CD14-positive monocyte (primary cell): ENCODE results near the gene TBC1D22A. TPM values are rescaled to one million over a fixed set of nuclear protein-coding genes. Genes with fewer than 3 reads are reported as not detected.

Experiments
- DNase-seq, 3 donors: peaks; one replicate each; pipeline ENCODE4 v3.0.0-alpha.2; 2011 to 2022
- H2AFZ ChIP-seq: 2 replicates; pipeline ENCODE4 v1.6.0; 2012; ENCODE audit warnings: mild to moderate bottlenecking, low read depth, low read length, inconsistent platforms; ENCODE audit not compliant: insufficient read depth, poor library complexity, severe bottlenecking
- H3K27ac ChIP-seq, 2 donors: 1 replicate in 1 of 2; 2 replicates in 1 of 2; pipeline ENCODE4 v1.5.1; 2012 to 2013; ENCODE audit warnings: low read length in 2 of 2, control low read depth in 1 of 2, inconsistent platforms in 1 of 2, low read depth in 1 of 2, mild to moderate bottlenecking in 1 of 2
- H3K27me3 ChIP-seq, 2 donors: one replicate each; pipeline versions ENCODE4 v1.6.0 to v1.6.1; 2011 to 2013; ENCODE audit warnings: low read length in 2 of 2; ENCODE audit not compliant: control insufficient read depth in 2 of 2, insufficient read depth in 2 of 2
- H3K36me3 ChIP-seq, 2 donors: replicated peaks in 1 of 2; 1 replicate in 1 of 2; 2 replicates in 1 of 2; pipeline versions ENCODE4 v1.5.1 to v1.6.1; 2012 to 2013; ENCODE audit warnings: low read length in 2 of 2, control low read depth in 1 of 2, inconsistent platforms in 1 of 2, mild to moderate bottlenecking in 1 of 2; ENCODE audit not compliant: insufficient read depth in 2 of 2, control insufficient read depth in 1 of 2
- H3K4me1 ChIP-seq, 2 donors: 1 replicate in 1 of 2; 2 replicates in 1 of 2; pipeline versions ENCODE4 v1.5.1 to v1.6.1; 2012 to 2013; ENCODE audit warnings: low read length in 2 of 2, control low read depth in 1 of 2, inconsistent platforms in 1 of 2, mild to moderate bottlenecking in 1 of 2, moderate library complexity in 1 of 2; ENCODE audit not compliant: insufficient read depth in 2 of 2, control insufficient read depth in 1 of 2
- H3K4me2 ChIP-seq: replicated peaks from 2 replicates; pipeline ENCODE3; 2012; ENCODE audit warnings: low read length, moderate library complexity, mild to moderate bottlenecking; ENCODE audit not compliant: poor library complexity, severe bottlenecking; ENCODE audit errors: extremely low read depth
- H3K4me3 ChIP-seq, 3 experiments: fragments of 200-600 bp in 1 of 3; sonication (generic) in 1 of 3; replicated peaks in 1 of 3; 1 replicate in 2 of 3; 2 replicates in 1 of 3; pipeline ENCODE4 v1.5.1; 2011 to 2013; ENCODE audit warnings: low read length in 3 of 3, mild to moderate bottlenecking in 3 of 3, control low read depth in 2 of 3, low read depth in 2 of 3, inconsistent platforms in 1 of 3, moderate library complexity in 1 of 3
- H3K79me2 ChIP-seq: 2 replicates; pipeline ENCODE4 v1.6.0; 2012; ENCODE audit warnings: mild to moderate bottlenecking, control low read depth, inconsistent platforms, low read length, moderate library complexity; ENCODE audit not compliant: insufficient read depth
- H3K9ac ChIP-seq: 2 replicates; pipeline ENCODE4 v1.6.0; 2017; ENCODE audit warnings: low read length, mild to moderate bottlenecking; ENCODE audit not compliant: insufficient read depth, poor library complexity, severe bottlenecking
- H3K9me3 ChIP-seq, 2 donors: replicated peaks in 1 of 2; 1 replicate in 1 of 2; 2 replicates in 1 of 2; pipeline versions ENCODE4 v1.5.1 to v1.6.1; 2012 to 2013; ENCODE audit warnings: low read length in 2 of 2, control low read depth in 1 of 2; ENCODE audit not compliant: control insufficient read depth in 1 of 2, insufficient read depth in 1 of 2
- H4K20me1 ChIP-seq: 2 replicates; pipeline ENCODE4 v1.6.0; 2012; ENCODE audit warnings: mild to moderate bottlenecking, low read length, control low read depth, moderate library complexity; ENCODE audit not compliant: insufficient read depth
- H3K27ac Mint-ChIP-seq, 7 donors: one replicate each; pipeline ENCODE4 v1.8.0; 2020; ENCODE audit warnings: mild to moderate bottlenecking in 7 of 7, mixed read lengths in 7 of 7, moderate library complexity in 6 of 7, inconsistent platforms in 2 of 7
- H3K27me3 Mint-ChIP-seq, 3 donors: one replicate each; pipeline ENCODE4 v1.8.0; 2021 to 2022; ENCODE audit warnings: low read depth in 3 of 3, mild to moderate bottlenecking in 3 of 3, mixed read lengths in 3 of 3, moderate library complexity in 3 of 3, inconsistent platforms in 1 of 3
- H3K36me3 Mint-ChIP-seq, 2 donors: one replicate each; pipeline ENCODE4 v1.8.0; 2020; ENCODE audit warnings: mixed read lengths in 2 of 2, inconsistent platforms in 1 of 2, mild to moderate bottlenecking in 1 of 2
- H3K4me1 Mint-ChIP-seq: one replicate; pipeline ENCODE4 v1.8.0; 2020; ENCODE audit warnings: mild to moderate bottlenecking, mixed read lengths
- H3K4me3 Mint-ChIP-seq, 2 donors: one replicate each; pipeline ENCODE4 v1.8.0; 2020; ENCODE audit warnings: mild to moderate bottlenecking in 2 of 2, mixed read lengths in 2 of 2, moderate library complexity in 1 of 2
- H3K9me3 Mint-ChIP-seq, 7 donors: one replicate each; pipeline ENCODE4 v1.8.0; 2020 to 2022; ENCODE audit warnings: mixed read lengths in 7 of 7, mild to moderate bottlenecking in 6 of 7, moderate library complexity in 6 of 7, inconsistent platforms in 2 of 7
- WGBS: methylation state at CpG from one replicate; pipeline ENCODE4 v1.1.5; 2013; ENCODE audit warnings: missing lambda C conversion rate; ENCODE audit not compliant: insufficient coverage; 5-methylcytosine and 5-hydroxymethylcytosine counted together
- intact Hi-C, 2 donors: fragments of 100-400 bp; cut with micrococcal nuclease; formaldehyde crosslinking; loops; one replicate each; pipeline versions ENCODE4 v1.15.0 to v1.15.1; 2023
- polyA plus RNA-seq, 3 donors: library from polyadenylated mRNA; depleted of rRNA in 1 of 3; unstranded in 2 of 3; stranded (reverse) in 1 of 3; fragments of 300-500 nt in 2 of 3; fragments of >200 nt in 1 of 3; fragmentation: Illumina TruSeq in 2 of 3; gene quantifications; 1 replicate in 2 of 3; 2 replicates in 1 of 3; pipeline ENCODE4 v1.2.3, GENCODE V29; 2012 to 2021
- TF ChIP-seq, protein P1 (sequence below): fragments of 200-600 bp; IDR thresholded peaks from one replicate; pipeline ENCODE4 v1.8.0; 2022; ENCODE audit warnings: antibody characterized with exemption, mild to moderate bottlenecking

Gene TBC1D22A
- polyA plus RNA-seq, 3 donors: 25.9 to 36.2 (median 29.5) TPM

- 100% methylated on average over 1 of the region's 11 CpGs for WGBS
Measured at GRCh38 chr22:46996595-46997310, 234.3 kb downstream of the TBC1D22A start.

DNA sequence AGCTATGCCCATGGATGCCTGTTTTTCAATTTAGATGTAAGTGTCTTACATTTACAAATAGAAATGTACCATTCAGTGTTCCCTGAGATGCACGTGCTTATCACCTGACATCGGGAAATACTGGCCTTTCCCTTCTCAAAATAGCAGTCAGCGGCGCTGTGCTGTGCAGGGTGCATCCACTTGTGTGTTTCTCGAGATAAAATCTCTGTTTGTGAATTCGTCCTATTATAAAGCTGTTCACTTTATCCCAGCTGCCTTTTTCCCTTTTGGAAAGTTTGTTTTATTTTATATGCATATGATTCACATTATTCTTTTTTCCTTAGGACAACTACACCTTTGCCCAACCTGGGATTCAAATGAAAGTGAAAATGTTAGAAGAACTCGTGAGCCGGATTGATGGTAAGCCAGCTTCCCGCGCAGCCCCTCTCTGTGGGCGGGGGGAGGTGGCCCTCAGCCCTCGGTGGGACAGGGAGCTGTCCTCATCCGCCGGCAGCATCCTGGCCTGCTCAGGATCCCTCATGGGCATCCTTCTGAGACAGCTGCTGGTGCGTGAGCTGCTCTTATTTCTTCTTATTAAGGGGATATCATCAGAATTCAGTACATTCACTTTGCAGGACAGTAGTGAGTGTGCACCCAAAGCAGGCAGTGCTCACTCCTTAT is 235.0 kb downstream of the TBC1D22A start:
- no peak overlapping the region for H3K9ac ChIP-seq
- WGBS: 93% methylated on average over 6 of the region's 15 CpGs
- no peaks in the 10 kb centered on the region for H3K79me2 ChIP-seq
- no peak overlapping the region for H3K27ac Mint-ChIP-seq
- no peak for DNase-seq
- H3K4me1 Mint-ChIP-seq: no peaks in the 10 kb centered on the region
- no peaks in the 10 kb centered on the region for H3K9me3 ChIP-seq
- H3K36me3 ChIP-seq: peaks cover 33 to 76% of the 10 kb centered on the region in 2 donors
- no peak overlapping the region for H3K27ac ChIP-seq
- no peak overlapping the region for H3K4me3 Mint-ChIP-seq
- TF ChIP-seq, protein P1, sequence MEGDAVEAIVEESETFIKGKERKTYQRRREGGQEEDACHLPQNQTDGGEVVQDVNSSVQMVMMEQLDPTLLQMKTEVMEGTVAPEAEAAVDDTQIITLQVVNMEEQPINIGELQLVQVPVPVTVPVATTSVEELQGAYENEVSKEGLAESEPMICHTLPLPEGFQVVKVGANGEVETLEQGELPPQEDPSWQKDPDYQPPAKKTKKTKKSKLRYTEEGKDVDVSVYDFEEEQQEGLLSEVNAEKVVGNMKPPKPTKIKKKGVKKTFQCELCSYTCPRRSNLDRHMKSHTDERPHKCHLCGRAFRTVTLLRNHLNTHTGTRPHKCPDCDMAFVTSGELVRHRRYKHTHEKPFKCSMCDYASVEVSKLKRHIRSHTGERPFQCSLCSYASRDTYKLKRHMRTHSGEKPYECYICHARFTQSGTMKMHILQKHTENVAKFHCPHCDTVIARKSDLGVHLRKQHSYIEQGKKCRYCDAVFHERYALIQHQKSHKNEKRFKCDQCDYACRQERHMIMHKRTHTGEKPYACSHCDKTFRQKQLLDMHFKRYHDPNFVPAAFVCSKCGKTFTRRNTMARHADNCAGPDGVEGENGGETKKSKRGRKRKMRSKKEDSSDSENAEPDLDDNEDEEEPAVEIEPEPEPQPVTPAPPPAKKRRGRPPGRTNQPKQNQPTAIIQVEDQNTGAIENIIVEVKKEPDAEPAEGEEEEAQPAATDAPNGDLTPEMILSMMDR: no peak
- H3K4me2 ChIP-seq: no peak overlapping the region
- peaks cover 56 to 65% of the 10 kb centered on the region in 2 donors for H3K36me3 Mint-ChIP-seq
- no peaks in the 10 kb centered on the region for H3K9me3 Mint-ChIP-seq
- intact Hi-C loops: no loop called here
- H3K4me1 ChIP-seq: no peaks in the 10 kb centered on the region
- no peak overlapping the region for H3K4me3 ChIP-seq
- peaks cover 0 to 2% (median 2%) of the 10 kb centered on the region in 3 donors for H3K27me3 Mint-ChIP-seq
- H3K27me3 ChIP-seq: no peaks in the 10 kb centered on the region
- H2AFZ ChIP-seq: no peak overlapping the region
- H4K20me1 ChIP-seq: peaks cover 86% of the 10 kb centered on the region

More at GRCh38 chr22:46996595-46997310, 234.3 kb downstream of the TBC1D22A start:
- H3K36me3 Mint-ChIP-seq: peaks cover 58 to 68% of the 10 kb centered on the region in 2 donors
- no peaks in the 10 kb centered on the region for H3K9me3 Mint-ChIP-seq
- Histone ChIP-seq H3K9ac (no peak overlapping the region), H3K79me2 (no peaks in the 10 kb centered on the region), H3K4me1 (no peaks in the 10 kb centered on the region), H4K20me1 (peaks cover 85% of the 10 kb centered on the region), H3K27ac (no peak overlapping the region), H3K4me3 (no peak overlapping the region), H2AFZ (no peak overlapping the region), H3K4me2 (no peak overlapping the region), H3K27me3 (no peaks in the 10 kb centered on the region), H3K9me3 (no peaks in the 10 kb centered on the region), H3K36me3 (peaks cover 40 to 78% of the 10 kb centered on the region in 2 donors)
- no peak for DNase-seq
- no peak overlapping the region for H3K4me3 Mint-ChIP-seq
- H3K4me1 Mint-ChIP-seq: no peaks in the 10 kb centered on the region
- H3K27ac Mint-ChIP-seq: peak overlapping the region in 3 of 7 donors; percentile 3 to 28 (median 11)
- H3K27me3 Mint-ChIP-seq: peaks cover 0 to 2% (median 0%) of the 10 kb centered on the region in 3 donors
- intact Hi-C loops: no loop called here
- TF ChIP-seq, protein P1: no peak
